Measurements from ENCODE around the gene CFAP58.

CFAP58 gene

DNA sequence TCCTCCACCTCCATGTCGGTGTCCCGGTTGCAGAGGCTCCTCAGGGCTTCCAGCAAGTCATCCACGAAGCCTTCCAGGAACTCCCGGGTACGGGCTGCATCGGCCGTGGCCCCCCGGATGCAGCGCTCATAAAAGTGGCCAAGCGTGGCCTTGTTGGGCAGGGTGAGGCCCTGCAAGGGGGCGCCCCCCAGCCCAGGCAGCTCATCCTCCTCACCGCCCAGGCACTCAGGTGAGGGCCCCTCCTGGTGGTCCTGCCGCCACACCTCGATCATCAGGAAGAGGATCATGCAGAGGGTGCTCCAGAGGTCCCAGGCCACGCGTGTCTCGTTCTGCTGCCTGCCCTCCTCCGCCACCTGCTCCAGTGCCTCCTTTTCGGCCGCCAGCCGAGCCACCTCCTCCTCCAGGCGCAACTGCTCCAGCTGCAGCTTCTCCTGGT, 38.1 kb upstream of the CFAP58 start:
- TF ChIP-seq POLR2AphosphoS5 (IDR thresholded peaks at IDR 0.05; ENCODE audit: low read depth, low read length) (no peak), TAF1 (IDR thresholded peaks at IDR 0.05; ENCODE audit: borderline replicate concordance, low read depth, low read length) (no peak), POLR2A (IDR thresholded peaks at IDR 0.05; ENCODE audit: low read depth, low read length) (no peak)
- DNase-seq (ENCODE audit: insufficient read length): no peak
- no peak for FAIRE-seq

DNA sequence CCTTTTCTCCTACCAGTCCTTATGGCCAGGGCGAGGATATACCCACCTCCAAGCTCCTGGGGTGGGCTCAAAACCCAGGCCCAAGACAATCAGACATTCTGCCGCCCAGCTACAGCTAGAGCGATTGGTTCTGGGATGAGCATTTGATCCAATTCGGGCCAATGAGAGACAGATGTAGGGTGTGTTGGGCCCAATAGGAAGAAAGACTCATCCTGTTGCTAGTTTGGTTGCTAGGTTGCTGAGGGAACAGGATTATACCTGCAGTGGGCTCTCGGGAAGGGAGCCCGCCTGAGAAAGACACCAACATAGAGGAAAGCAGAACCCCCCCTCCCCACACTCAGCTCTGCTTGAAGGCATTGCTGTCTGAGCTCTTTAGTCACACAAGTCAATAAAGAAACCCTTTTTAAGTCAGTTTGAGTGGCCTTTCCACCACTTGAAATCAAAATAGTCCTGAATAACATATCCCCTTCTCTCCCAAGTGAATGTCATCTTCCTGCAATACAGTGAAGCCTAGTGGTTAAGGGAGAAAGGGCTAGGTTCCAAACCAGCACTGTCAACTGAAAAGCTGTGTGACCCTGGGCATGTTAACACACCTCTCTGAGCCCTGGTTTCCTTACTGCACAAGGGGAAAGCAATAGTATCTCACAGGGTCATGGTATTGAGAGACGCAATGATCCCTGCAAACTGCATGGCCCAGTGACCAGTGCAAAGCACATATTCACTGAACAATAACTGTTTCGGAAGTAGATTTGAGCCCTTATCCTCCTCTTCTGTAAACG, 37.1 kb upstream of the CFAP58 start:
- DNase-seq (ENCODE audit: insufficient read length) (no peak), FAIRE-seq (no peak)
- no peak for TF ChIP-seq POLR2AphosphoS5 (IDR thresholded peaks at IDR 0.05; ENCODE audit: low read depth, low read length)
- TF ChIP-seq POLR2A (IDR thresholded peaks at IDR 0.05; ENCODE audit: low read depth, low read length): no peak
- no peak for TF ChIP-seq TAF1 (IDR thresholded peaks at IDR 0.05; ENCODE audit: borderline replicate concordance, low read depth, low read length)

DNA sequence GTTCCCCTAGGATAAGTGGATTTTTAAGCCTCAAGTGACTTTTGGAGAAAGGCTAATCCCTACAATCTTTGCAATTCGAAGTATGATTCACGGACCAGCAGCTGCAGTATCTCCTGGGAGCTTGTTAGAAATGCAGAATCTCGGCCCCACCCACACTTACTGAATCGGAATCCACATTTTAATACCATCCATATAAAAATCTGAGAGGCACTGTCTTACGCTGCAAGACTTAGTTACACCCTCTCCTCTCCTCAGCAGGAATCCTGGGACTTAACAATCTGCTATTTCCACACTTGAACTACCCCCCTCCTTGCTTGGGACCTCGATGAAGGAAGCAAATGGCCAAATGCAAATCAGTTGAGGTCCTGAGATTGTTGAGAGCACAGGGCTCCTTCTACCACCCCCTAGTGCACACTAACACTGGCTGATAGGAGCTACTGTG, 36.3 kb upstream of the CFAP58 start:
- no peak for FAIRE-seq
- TF ChIP-seq TAF1 (IDR thresholded peaks at IDR 0.05; ENCODE audit: borderline replicate concordance, low read depth, low read length) (no peak), POLR2AphosphoS5 (IDR thresholded peaks at IDR 0.05; ENCODE audit: low read depth, low read length) (no peak), POLR2A (IDR thresholded peaks at IDR 0.05; ENCODE audit: low read depth, low read length) (no peak)

DNA sequence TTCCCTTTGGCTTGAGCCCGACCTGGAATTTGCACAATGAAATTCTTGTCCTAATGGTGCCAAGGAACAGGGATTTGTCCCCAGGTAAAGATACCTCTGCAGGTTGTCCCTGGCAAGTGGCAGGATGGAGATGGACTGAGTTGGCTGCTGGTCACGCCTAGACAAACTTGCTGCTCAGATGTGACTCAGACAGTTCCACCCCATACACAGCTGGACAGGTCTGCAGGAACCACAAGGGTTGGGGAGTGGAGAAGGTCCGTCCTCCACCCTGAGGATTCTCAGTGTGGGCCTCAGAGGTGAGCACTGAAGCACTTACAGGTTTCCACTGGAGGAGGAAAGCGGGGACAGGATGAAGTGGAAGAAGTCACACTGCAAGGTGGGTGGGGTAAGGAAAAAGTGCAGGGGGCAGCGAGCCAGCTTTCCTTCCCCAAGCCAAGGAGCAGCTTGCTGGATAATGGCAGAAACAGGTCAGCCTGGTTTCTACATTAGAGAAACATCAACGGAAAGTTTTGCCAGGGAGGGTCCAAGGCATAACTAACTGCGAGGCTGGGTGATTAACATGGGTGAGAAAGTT, 35.8 kb upstream of the CFAP58 start:
- TF ChIP-seq POLR2A (IDR thresholded peaks at IDR 0.05; ENCODE audit: low read depth, low read length) (no peak), TAF1 (IDR thresholded peaks at IDR 0.05; ENCODE audit: borderline replicate concordance, low read depth, low read length) (no peak), POLR2AphosphoS5 (IDR thresholded peaks at IDR 0.05; ENCODE audit: low read depth, low read length) (no peak)
- FAIRE-seq: no peak
- DNase-seq (ENCODE audit: insufficient read length): no peak

More for the DNA sequence above, 36.3 kb upstream of the CFAP58 start:
- DNase-seq (ENCODE audit: insufficient read length): no peak

DNA sequence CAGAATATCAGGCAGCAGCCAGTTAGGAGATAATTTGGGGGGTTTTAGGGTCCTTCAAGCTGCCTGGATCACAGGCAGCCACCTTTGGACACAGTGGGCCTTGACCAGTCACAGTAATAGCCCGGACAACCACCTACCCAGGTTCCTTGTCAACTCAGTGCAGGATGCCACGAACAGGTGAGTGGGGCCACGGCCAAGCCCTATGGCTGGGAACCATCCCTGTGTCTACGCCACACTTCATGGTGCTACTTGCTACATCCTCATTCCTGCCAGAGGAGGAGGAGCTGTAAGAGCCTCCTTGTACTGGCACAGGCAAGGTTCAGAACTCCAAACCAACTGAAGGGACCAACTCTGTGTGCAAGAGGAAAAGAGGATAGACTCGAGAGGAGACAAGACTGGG, 35.3 kb upstream of the CFAP58 start:
- FAIRE-seq: no peak
- DNase-seq (ENCODE audit: insufficient read length): no peak
- TF ChIP-seq POLR2AphosphoS5 (IDR thresholded peaks at IDR 0.05; ENCODE audit: low read depth, low read length) (no peak), TAF1 (IDR thresholded peaks at IDR 0.05; ENCODE audit: borderline replicate concordance, low read depth, low read length) (no peak), POLR2A (IDR thresholded peaks at IDR 0.05; ENCODE audit: low read depth, low read length) (no peak)

DNA sequence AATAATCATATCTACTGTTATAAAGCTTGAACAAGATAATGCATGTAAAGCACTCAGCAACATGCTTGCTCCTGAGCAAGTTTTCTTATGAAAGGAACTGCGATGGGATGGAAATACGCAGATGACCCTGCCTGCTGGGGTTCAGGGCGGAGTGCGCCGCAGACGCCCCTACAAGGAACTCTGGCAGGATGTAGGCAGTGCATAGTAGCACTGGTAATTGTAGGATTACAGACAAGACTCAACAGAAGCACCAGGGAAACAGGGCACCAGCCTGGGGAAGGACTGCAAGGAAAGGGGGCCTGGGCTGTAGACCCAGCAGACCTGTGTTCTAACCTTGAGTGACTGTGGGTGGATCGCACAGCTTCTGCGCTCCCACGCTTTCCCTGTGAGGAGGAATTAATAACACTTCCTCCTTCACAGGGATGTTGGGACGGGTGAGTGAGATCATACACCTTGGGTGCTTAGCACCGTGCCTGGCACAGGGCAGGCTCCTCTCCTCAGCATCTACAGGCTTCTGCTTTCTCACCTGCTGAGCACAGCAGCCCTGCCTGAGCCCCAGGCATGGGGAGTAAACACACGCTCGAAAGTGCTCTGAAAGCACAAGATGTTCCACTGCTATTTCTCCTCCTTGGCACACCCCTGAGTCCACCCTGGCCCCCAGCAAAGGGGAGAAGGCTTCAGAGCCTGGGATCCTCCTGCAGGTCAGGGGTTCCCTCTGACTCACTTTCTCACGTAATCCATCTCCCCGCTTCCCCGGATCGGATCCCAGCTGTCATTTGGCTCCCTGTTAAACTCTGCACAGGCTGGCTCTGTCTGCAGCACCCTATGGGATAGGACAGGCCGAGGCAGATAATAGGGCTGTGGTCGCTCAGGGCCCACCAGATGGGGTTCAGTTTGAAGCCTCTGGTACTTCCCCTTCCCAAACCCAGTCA, 34.6 kb upstream of the CFAP58 start:
- TF ChIP-seq POLR2AphosphoS5 (IDR thresholded peaks at IDR 0.05; ENCODE audit: low read depth, low read length): no peak
- no peak for TF ChIP-seq TAF1 (IDR thresholded peaks at IDR 0.05; ENCODE audit: borderline replicate concordance, low read depth, low read length)
- TF ChIP-seq POLR2A (IDR thresholded peaks at IDR 0.05; ENCODE audit: low read depth, low read length): no peak
- FAIRE-seq: no peak
- no peak for DNase-seq (ENCODE audit: insufficient read length)

DNA sequence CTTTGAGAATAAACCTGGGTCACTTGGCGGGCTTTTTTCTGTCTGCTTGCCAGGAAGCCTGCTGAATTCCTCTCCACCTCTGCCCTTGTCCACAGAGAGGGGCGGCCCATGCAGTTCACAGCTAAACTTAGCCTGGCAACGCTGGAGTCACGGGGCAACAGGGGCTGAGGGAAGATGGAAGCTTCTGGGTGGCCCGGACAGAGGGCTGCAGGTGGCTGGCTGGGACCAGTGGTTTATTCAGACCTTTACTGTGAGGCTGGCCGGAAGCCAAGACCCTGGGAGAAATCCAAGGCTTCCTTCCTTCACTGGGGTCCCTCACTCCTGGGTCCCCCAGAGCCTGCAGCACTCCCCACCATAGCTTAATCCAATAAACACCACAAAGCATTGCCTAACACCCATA, 32.4 kb upstream of the CFAP58 start:
- TF ChIP-seq TAF1 (IDR thresholded peaks at IDR 0.05; ENCODE audit: borderline replicate concordance, low read depth, low read length): no peak
- TF ChIP-seq POLR2AphosphoS5 (IDR thresholded peaks at IDR 0.05; ENCODE audit: low read depth, low read length): no peak
- no peak for TF ChIP-seq POLR2A (IDR thresholded peaks at IDR 0.05; ENCODE audit: low read depth, low read length)
- DNase-seq (ENCODE audit: insufficient read length): no peak
- no peak for FAIRE-seq

DNA sequence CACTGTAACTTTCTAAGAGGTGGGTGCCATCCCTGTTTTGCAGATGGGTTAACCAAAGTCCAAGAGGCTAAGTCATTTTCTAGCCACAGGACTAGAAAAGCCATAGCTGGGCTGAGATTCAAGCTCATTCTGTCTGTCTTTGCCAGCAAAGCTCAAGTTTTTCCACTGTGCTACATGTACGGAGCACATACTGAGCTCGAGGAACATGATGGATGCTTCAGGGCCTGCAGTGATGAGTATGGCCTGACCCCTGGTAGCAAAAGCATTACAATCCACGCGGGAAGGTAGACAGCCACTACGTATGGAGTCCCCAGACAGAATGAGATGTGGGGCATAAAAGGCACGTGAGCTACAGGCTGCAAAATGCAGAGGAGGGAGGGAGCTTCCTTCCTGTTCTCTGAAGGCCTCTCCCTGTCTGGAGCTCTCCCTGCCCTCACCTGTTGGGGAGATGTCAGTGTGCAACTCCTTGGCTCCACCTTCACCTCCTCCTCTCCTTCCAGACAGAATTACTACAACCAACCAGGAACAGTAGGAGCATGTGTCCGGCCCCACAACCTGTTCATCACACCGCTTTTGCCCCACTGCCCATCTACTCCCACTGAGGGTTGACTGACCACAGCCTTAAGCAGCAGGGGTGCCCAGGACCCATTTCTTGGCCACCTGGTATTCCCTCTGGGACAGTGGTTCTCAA, 31.8 kb upstream of the CFAP58 start:
- DNase-seq (ENCODE audit: insufficient read length): no peak
- no peak for FAIRE-seq
- TF ChIP-seq POLR2AphosphoS5 (IDR thresholded peaks at IDR 0.05; ENCODE audit: low read depth, low read length) (no peak), POLR2A (IDR thresholded peaks at IDR 0.05; ENCODE audit: low read depth, low read length) (no peak), TAF1 (IDR thresholded peaks at IDR 0.05; ENCODE audit: borderline replicate concordance, low read depth, low read length) (no peak)

DNA sequence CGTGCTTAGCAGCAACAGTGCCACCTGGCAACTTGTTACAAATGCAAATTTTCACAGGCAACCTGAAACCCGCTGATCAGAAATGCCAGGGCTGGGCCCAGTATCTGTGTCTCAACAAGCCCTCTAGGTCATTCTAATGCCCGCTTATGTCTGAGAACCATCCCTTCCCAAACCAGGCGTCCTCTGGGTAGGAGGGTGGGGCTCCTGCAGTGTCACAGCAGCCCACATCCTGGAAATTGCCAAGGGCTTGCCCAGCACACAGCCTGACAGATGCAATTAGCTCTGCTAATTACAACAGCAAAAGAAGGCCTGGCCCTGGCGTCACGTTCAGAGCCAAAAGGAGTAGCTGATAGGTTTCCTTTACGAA, 31.2 kb upstream of the CFAP58 start:
- FAIRE-seq: peak; percentile 38
- no peak for DNase-seq (ENCODE audit: insufficient read length)
- TF ChIP-seq TAF1 (IDR thresholded peaks at IDR 0.05; ENCODE audit: borderline replicate concordance, low read depth, low read length) (no peak), POLR2AphosphoS5 (IDR thresholded peaks at IDR 0.05; ENCODE audit: low read depth, low read length) (no peak), POLR2A (IDR thresholded peaks at IDR 0.05; ENCODE audit: low read depth, low read length) (no peak)

DNA sequence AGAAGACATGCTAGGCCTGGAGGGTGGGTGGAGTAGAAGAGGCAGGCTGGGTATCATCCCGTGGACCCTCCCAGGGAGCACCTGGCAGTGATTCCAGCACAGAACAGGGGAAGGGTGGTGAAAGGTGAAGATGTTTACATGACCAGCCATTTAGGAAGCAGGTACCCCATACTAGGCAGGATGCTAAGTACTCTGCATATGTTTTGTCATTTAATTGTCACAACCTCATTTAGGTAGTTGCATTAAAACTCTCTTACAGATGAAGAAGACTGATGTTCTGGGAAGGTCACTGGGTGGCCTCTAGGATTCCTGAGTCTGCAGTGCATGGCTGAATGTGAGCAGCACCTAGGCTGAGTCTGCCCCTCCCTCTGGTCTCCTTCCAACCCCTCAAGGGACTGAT, 30.5 kb upstream of the CFAP58 start:
- DNase-seq (ENCODE audit: insufficient read length) (no peak), FAIRE-seq (no peak)
- TF ChIP-seq TAF1 (IDR thresholded peaks at IDR 0.05; ENCODE audit: borderline replicate concordance, low read depth, low read length): no peak
- no peak for TF ChIP-seq POLR2AphosphoS5 (IDR thresholded peaks at IDR 0.05; ENCODE audit: low read depth, low read length)
- TF ChIP-seq POLR2A (IDR thresholded peaks at IDR 0.05; ENCODE audit: low read depth, low read length): no peak

DNA sequence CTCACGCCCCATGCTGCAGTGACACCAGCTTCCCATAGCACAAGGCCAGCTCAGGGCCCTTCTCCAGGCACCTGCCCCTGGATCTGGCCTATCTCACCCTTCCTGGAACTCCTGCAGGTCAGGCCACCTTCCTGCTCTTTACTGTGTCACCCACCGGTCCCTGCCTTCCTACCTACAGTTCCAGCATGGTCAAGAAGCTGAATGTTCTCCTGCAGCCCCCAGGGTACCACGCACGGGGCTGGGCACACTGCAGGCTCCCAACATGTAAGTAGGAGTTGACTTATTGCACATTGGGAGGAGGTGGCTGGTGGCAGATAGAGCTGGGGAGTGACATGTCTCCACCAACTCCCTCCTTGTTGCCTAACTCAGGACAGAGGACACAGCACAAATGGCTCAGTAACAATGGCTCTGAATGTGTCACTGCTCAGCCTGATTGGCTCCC, 29.9 kb upstream of the CFAP58 start:
- FAIRE-seq (no peak), DNase-seq (ENCODE audit: insufficient read length) (no peak)
- TF ChIP-seq TAF1 (IDR thresholded peaks at IDR 0.05; ENCODE audit: borderline replicate concordance, low read depth, low read length) (no peak), POLR2A (IDR thresholded peaks at IDR 0.05; ENCODE audit: low read depth, low read length) (no peak), POLR2AphosphoS5 (IDR thresholded peaks at IDR 0.05; ENCODE audit: low read depth, low read length) (no peak)

Measured in GM12892 (cell line).